ENCODE data around the gene CHCHD4.

DNA sequence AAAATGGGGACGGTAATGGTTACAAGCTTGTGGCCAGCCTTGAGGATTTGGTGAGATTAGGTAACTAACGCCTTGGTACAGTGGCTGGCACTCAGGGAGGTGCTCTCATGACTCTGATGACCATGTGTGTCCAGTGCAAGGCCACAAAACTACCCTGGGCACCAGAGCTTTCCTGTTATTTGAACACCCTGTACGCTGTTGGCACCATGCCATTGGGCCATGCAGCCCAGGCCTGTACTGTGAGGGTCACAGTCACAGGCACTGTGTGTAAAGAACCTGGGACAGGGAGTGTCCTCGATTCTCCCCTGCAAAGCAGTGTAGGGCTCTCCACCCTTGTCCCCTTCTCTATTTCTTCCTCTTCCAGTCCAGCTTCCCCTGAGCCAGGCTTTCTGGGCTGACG, 6.5 kb upstream of the CHCHD4 start:
- TF ChIP-seq, protein P1, sequence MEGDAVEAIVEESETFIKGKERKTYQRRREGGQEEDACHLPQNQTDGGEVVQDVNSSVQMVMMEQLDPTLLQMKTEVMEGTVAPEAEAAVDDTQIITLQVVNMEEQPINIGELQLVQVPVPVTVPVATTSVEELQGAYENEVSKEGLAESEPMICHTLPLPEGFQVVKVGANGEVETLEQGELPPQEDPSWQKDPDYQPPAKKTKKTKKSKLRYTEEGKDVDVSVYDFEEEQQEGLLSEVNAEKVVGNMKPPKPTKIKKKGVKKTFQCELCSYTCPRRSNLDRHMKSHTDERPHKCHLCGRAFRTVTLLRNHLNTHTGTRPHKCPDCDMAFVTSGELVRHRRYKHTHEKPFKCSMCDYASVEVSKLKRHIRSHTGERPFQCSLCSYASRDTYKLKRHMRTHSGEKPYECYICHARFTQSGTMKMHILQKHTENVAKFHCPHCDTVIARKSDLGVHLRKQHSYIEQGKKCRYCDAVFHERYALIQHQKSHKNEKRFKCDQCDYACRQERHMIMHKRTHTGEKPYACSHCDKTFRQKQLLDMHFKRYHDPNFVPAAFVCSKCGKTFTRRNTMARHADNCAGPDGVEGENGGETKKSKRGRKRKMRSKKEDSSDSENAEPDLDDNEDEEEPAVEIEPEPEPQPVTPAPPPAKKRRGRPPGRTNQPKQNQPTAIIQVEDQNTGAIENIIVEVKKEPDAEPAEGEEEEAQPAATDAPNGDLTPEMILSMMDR (optimal IDR thresholded peaks at IDR 0.05 in 1 of 3, IDR thresholded peaks at IDR 0.05 in 1 of 3, conservative IDR thresholded peaks at IDR 0.05 in 1 of 3; ENCODE audit: extremely low read depth in 1 of 3, insufficient read depth in 2 of 3, low read length in 3 of 3), result no peak
- TF ChIP-seq EZH2 (IDR thresholded peaks at IDR 0.05; ENCODE audit: low read length), result no peak

Data from keratinocyte (primary cell).